Measurements from ENCODE around the gene C10orf90.

The C10orf90 gene

DNA sequence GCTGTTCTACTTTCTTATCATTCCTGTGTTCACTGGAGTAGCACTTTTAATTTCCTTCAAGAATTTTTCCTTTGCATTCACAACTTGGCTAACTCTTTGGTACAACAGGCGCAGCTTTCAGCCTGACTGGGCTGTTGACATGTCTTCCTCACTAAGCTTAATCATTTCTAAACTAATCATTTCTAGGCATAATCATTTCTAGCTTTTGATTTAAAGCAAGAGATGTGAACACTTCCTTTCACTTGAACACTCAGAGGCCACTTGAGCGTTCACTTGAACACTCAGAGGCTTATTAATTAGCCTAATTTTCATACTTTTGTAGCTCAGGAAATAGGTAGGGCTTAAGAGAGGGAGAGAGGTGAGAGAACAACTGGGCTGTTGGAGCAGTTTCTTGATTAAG is 15.9 kb downstream of the C10orf90 start:
- no peak overlapping the region for H3K4me3 ChIP-seq
- no peak for DNase-seq (ENCODE audit: low read depth, low spot score)
- TF ChIP-seq POLR2AphosphoS5 (IDR thresholded peaks at IDR 0.05; ENCODE audit: borderline replicate concordance, low read depth, low read length) (no peak), FOXP2 (optimal IDR thresholded peaks at IDR 0.05; ENCODE audit: control extremely low read depth, extremely low read length, insufficient read depth) (no peak), EZH2 (IDR thresholded peaks at IDR 0.05) (no peak)
- no peak overlapping the region for H3K9ac ChIP-seq (ENCODE audit: insufficient read length)
- no peaks in the 10 kb centered on the region for H3K36me3 ChIP-seq (ENCODE audit: insufficient read depth, low read length)
- H3K27ac ChIP-seq, result no peak overlapping the region
- H3K9me3 ChIP-seq (ENCODE audit: low read depth, low read length), result no peaks in the 10 kb centered on the region

- TF ChIP-seq FOXP2 (optimal IDR thresholded peaks at IDR 0.05; ENCODE audit: control extremely low read depth, extremely low read length, insufficient read depth) (no peak), POLR2AphosphoS5 (IDR thresholded peaks at IDR 0.05; ENCODE audit: borderline replicate concordance, low read depth, low read length) (no peak), EZH2 (IDR thresholded peaks at IDR 0.05) (no peak)
- Histone ChIP-seq H3K4me3 (no peak overlapping the region), H3K27ac (no peak overlapping the region), H3K9ac (ENCODE audit: insufficient read length) (no peak overlapping the region), H3K9me3 (ENCODE audit: low read depth, low read length) (no peaks in the 10 kb centered on the region), H3K36me3 (ENCODE audit: insufficient read depth, low read length) (no peaks in the 10 kb centered on the region)
- DNase-seq (ENCODE audit: low read depth, low spot score), result no peak
Observed at GRCh38 chr10:126651467-126651866, 19.0 kb downstream of the C10orf90 start.

- Histone ChIP-seq H3K27ac (no peak overlapping the region), H3K9me3 (ENCODE audit: low read depth, low read length) (no peaks in the 10 kb centered on the region)
- DNase-seq (ENCODE audit: low read depth, low spot score), result no peak
Observed at GRCh38 chr10:126650161-126650560, 20.3 kb downstream of the C10orf90 start.

GRCh38 chr10:126647116-126647515 is 23.4 kb downstream of the C10orf90 start:
- no peak for DNase-seq (ENCODE audit: low read depth, low spot score)
- H3K27ac ChIP-seq, result no peak overlapping the region
- H3K9ac ChIP-seq (ENCODE audit: insufficient read length), result no peak overlapping the region
- H3K9me3 ChIP-seq (ENCODE audit: low read depth, low read length), result no peaks in the 10 kb centered on the region
- no peaks in the 10 kb centered on the region for H3K36me3 ChIP-seq (ENCODE audit: insufficient read depth, low read length)
- no peak overlapping the region for H3K4me3 ChIP-seq
- TF ChIP-seq FOXP2 (optimal IDR thresholded peaks at IDR 0.05; ENCODE audit: control extremely low read depth, extremely low read length, insufficient read depth) (no peak), POLR2AphosphoS5 (IDR thresholded peaks at IDR 0.05; ENCODE audit: borderline replicate concordance, low read depth, low read length) (no peak), EZH2 (IDR thresholded peaks at IDR 0.05) (no peak)

More at GRCh38 chr10:126650161-126650560, 20.3 kb downstream of the C10orf90 start:
- Histone ChIP-seq H3K9ac (ENCODE audit: insufficient read length) (no peak overlapping the region), H3K4me3 (no peak overlapping the region), H3K36me3 (ENCODE audit: insufficient read depth, low read length) (no peaks in the 10 kb centered on the region)
- TF ChIP-seq FOXP2 (optimal IDR thresholded peaks at IDR 0.05; ENCODE audit: control extremely low read depth, extremely low read length, insufficient read depth) (no peak), POLR2AphosphoS5 (IDR thresholded peaks at IDR 0.05; ENCODE audit: borderline replicate concordance, low read depth, low read length) (no peak), EZH2 (IDR thresholded peaks at IDR 0.05) (no peak)

GRCh38 chr10:126646110-126646509 is 24.4 kb downstream of the C10orf90 start:
- Histone ChIP-seq H3K36me3 (ENCODE audit: insufficient read depth, low read length) (no peaks in the 10 kb centered on the region), H3K4me3 (no peak overlapping the region), H3K9ac (ENCODE audit: insufficient read length) (no peak overlapping the region), H3K27ac (no peak overlapping the region), H3K9me3 (ENCODE audit: low read depth, low read length) (no peaks in the 10 kb centered on the region)
- TF ChIP-seq EZH2 (IDR thresholded peaks at IDR 0.05) (no peak), POLR2AphosphoS5 (IDR thresholded peaks at IDR 0.05; ENCODE audit: borderline replicate concordance, low read depth, low read length) (no peak), FOXP2 (optimal IDR thresholded peaks at IDR 0.05; ENCODE audit: control extremely low read depth, extremely low read length, insufficient read depth) (no peak)
- DNase-seq (ENCODE audit: low read depth, low spot score), result no peak

GRCh38 chr10:126640401-126640800 is 30.1 kb downstream of the C10orf90 start:
- Histone ChIP-seq H3K9me3 (ENCODE audit: low read depth, low read length) (no peaks in the 10 kb centered on the region), H3K27ac (no peak overlapping the region), H3K36me3 (ENCODE audit: insufficient read depth, low read length) (no peaks in the 10 kb centered on the region), H3K9ac (ENCODE audit: insufficient read length) (no peak overlapping the region), H3K4me3 (no peak overlapping the region)
- no peak for DNase-seq (ENCODE audit: low read depth, low spot score)
- no peak for TF ChIP-seq FOXP2 (optimal IDR thresholded peaks at IDR 0.05; ENCODE audit: control extremely low read depth, extremely low read length, insufficient read depth)
- TF ChIP-seq EZH2 (IDR thresholded peaks at IDR 0.05), result no peak
- TF ChIP-seq POLR2AphosphoS5 (IDR thresholded peaks at IDR 0.05; ENCODE audit: borderline replicate concordance, low read depth, low read length), result no peak

DNA sequence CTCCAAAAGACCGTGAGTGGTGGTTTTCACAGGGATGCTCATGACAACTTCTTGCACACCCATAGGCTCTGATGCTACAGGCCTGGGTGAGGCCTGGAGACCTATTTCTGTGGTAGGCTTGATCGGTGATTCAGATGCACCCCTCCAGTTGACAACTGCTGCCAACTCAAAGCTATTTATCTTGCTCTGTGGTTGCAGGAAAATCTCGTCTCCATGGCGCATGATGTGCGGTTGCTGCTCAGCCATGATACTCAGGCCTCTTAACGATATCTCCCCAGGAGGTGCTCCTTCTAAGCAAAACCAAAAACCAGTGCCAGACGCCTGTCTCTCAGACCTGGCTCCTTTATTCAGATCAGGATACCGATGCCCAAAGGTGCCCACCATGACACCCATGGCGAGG is 31.4 kb downstream of the C10orf90 start:
- TF ChIP-seq FOXP2 (optimal IDR thresholded peaks at IDR 0.05; ENCODE audit: control extremely low read depth, extremely low read length, insufficient read depth) (no peak), POLR2AphosphoS5 (IDR thresholded peaks at IDR 0.05; ENCODE audit: borderline replicate concordance, low read depth, low read length) (no peak), EZH2 (IDR thresholded peaks at IDR 0.05) (no peak)
- H3K27ac ChIP-seq, result no peak overlapping the region
- H3K9me3 ChIP-seq (ENCODE audit: low read depth, low read length), result no peaks in the 10 kb centered on the region
- no peak overlapping the region for H3K9ac ChIP-seq (ENCODE audit: insufficient read length)
- H3K4me3 ChIP-seq, result no peak overlapping the region
- no peaks in the 10 kb centered on the region for H3K36me3 ChIP-seq (ENCODE audit: insufficient read depth, low read length)
- DNase-seq (ENCODE audit: low read depth, low spot score), result no peak

- Histone ChIP-seq H3K27ac (no peak overlapping the region), H3K9me3 (ENCODE audit: low read depth, low read length) (no peaks in the 10 kb centered on the region), H3K9ac (ENCODE audit: insufficient read length) (no peak overlapping the region), H3K36me3 (ENCODE audit: insufficient read depth, low read length) (no peaks in the 10 kb centered on the region), H3K4me3 (no peak overlapping the region)
- no peak for DNase-seq (ENCODE audit: low read depth, low spot score)
- TF ChIP-seq EZH2 (IDR thresholded peaks at IDR 0.05) (no peak), POLR2AphosphoS5 (IDR thresholded peaks at IDR 0.05; ENCODE audit: borderline replicate concordance, low read depth, low read length) (no peak), FOXP2 (optimal IDR thresholded peaks at IDR 0.05; ENCODE audit: control extremely low read depth, extremely low read length, insufficient read depth) (no peak)
Observed at GRCh38 chr10:126638542-126638941, 32.0 kb downstream of the C10orf90 start.

GRCh38 chr10:126637501-126637900 is 33.0 kb downstream of the C10orf90 start:
- no peak overlapping the region for H3K9ac ChIP-seq (ENCODE audit: insufficient read length)
- H3K4me3 ChIP-seq, result no peak overlapping the region
- no peak for TF ChIP-seq POLR2AphosphoS5 (IDR thresholded peaks at IDR 0.05; ENCODE audit: borderline replicate concordance, low read depth, low read length)
- no peak for TF ChIP-seq EZH2 (IDR thresholded peaks at IDR 0.05)
- no peak for TF ChIP-seq FOXP2 (optimal IDR thresholded peaks at IDR 0.05; ENCODE audit: control extremely low read depth, extremely low read length, insufficient read depth)
- H3K9me3 ChIP-seq (ENCODE audit: low read depth, low read length), result no peaks in the 10 kb centered on the region
- no peaks in the 10 kb centered on the region for H3K36me3 ChIP-seq (ENCODE audit: insufficient read depth, low read length)
- no peak overlapping the region for H3K27ac ChIP-seq
- no peak for DNase-seq (ENCODE audit: low read depth, low spot score)
